ENCODE measurements around the gene TRMT61A. TPM values are rescaled to one million over a fixed set of nuclear protein-coding genes. Genes with fewer than 3 reads are reported as not detected.
A peak's percentile ranks its signal among the peaks of the same experiment; 100 is the strongest.

TRMT61A gene
- total RNA-seq, 1 donor from 2014 or later: 10.8 TPM

- Mint-ChIP-seq H3K27me3 (no peaks in the 10 kb centered on the region), H3K4me3 (no peak overlapping the region), H3K9me3 (no peaks in the 10 kb centered on the region), H3K4me1 (ENCODE audit: unreplicated experiment) (peaks cover 6% of the 10 kb centered on the region), H3K27ac (no peak overlapping the region), H3K36me3 (no peaks in the 10 kb centered on the region)
- no peak for DNase-seq (ENCODE audit: extremely low spot score, unreplicated experiment)
- TF ChIP-seq CTCF (conservative IDR thresholded peaks at IDR 0.05): peak; percentile 16
Measured at GRCh38 chr14:103542605-103543088, 13.7 kb downstream of the TRMT61A start.

GRCh38 chr14:103543140-103543539 is 14.1 kb downstream of the TRMT61A start:
- H3K4me1 Mint-ChIP-seq (ENCODE audit: unreplicated experiment): peaks cover 6% of the 10 kb centered on the region
- no peaks in the 10 kb centered on the region for H3K36me3 Mint-ChIP-seq

GRCh38 chr14:103543721-103544387 is 14.9 kb downstream of the TRMT61A start:
- Mint-ChIP-seq H3K9me3 (no peaks in the 10 kb centered on the region), H3K27ac (no peak overlapping the region), H3K27me3 (no peaks in the 10 kb centered on the region), H3K36me3 (no peaks in the 10 kb centered on the region), H3K4me1 (ENCODE audit: unreplicated experiment) (peaks cover 6% of the 10 kb centered on the region), H3K4me3 (no peak overlapping the region)
- TF ChIP-seq CTCF (conservative IDR thresholded peaks at IDR 0.05): no peak
- no peak for DNase-seq (ENCODE audit: extremely low spot score, unreplicated experiment)

More at GRCh38 chr14:103543140-103543539, 14.1 kb downstream of the TRMT61A start:
- H3K4me3 Mint-ChIP-seq: no peak overlapping the region
- no peak for DNase-seq (ENCODE audit: extremely low spot score, unreplicated experiment)
- no peaks in the 10 kb centered on the region for H3K9me3 Mint-ChIP-seq
- H3K27me3 Mint-ChIP-seq: no peaks in the 10 kb centered on the region
- no peak overlapping the region for H3K27ac Mint-ChIP-seq
- no peak for TF ChIP-seq CTCF (conservative IDR thresholded peaks at IDR 0.05)

GRCh38 chr14:103544388-103545218 is 15.6 kb downstream of the TRMT61A start:
- TF ChIP-seq CTCF (conservative IDR thresholded peaks at IDR 0.05): no peak
- H3K27ac Mint-ChIP-seq: no peak overlapping the region
- H3K4me3 Mint-ChIP-seq: no peak overlapping the region
- DNase-seq (ENCODE audit: extremely low spot score, unreplicated experiment): no peak
- H3K4me1 Mint-ChIP-seq (ENCODE audit: unreplicated experiment): peaks cover 6% of the 10 kb centered on the region
- no peaks in the 10 kb centered on the region for H3K9me3 Mint-ChIP-seq
- H3K27me3 Mint-ChIP-seq: no peaks in the 10 kb centered on the region
- no peaks in the 10 kb centered on the region for H3K36me3 Mint-ChIP-seq

- Mint-ChIP-seq H3K4me1 (ENCODE audit: unreplicated experiment) (peaks cover 4% of the 10 kb centered on the region), H3K27me3 (no peaks in the 10 kb centered on the region), H3K4me3 (no peak overlapping the region), H3K9me3 (no peaks in the 10 kb centered on the region), H3K36me3 (no peaks in the 10 kb centered on the region), H3K27ac (peak overlapping the region; percentile 48)
- no peak for DNase-seq (ENCODE audit: extremely low spot score, unreplicated experiment)
- no peak for TF ChIP-seq CTCF (conservative IDR thresholded peaks at IDR 0.05)
Measured at GRCh38 chr14:103545219-103545914, 16.4 kb downstream of the TRMT61A start.
